H1 (cell line): ENCODE results near the gene TGM1. TPM values are rescaled to one million over a fixed set of nuclear protein-coding genes. Genes with fewer than 3 reads are reported as not detected.

Experiments
- CTCF ChIA-PET: fragments of 300-600 bp; sonication (Branson Sonifier 250); formaldehyde crosslinking; loops from one replicate; lab custom pipeline; 2021; ENCODE audit not compliant: partially characterized antibody; lab: Charles Lee
- POLR2A ChIA-PET: fragments of 300-600 bp; sonication (Branson Sonifier 250); formaldehyde crosslinking; loops from one replicate; lab custom pipeline; 2021; ENCODE audit warnings: inconsistent platforms; ENCODE audit not compliant: partially characterized antibody; lab: Charles Lee
- DNase-seq, 2 experiments: peaks; one replicate each; pipeline versions ENCODE4 v3.0.0 to v3.0.0-alpha.2; 2010 to 2022; ENCODE audit warnings: low spot score in 2 of 2, low read depth in 1 of 2, mixed read lengths in 1 of 2
- FAIRE-seq: peaks from 2 replicates; lab custom pipeline; 2011; peaks lifted over from hg19 to GRCh38; lab: Jason Lieb, UNC
- H2AFZ ChIP-seq: 2 replicates; pipeline ENCODE4 v1.8.1; 2012; ENCODE audit warnings: low read length, inconsistent platforms
- H2AK5ac ChIP-seq: 2 replicates; pipeline ENCODE4 v1.6.1; 2013; ENCODE audit warnings: low read depth, low read length
- H2BK120ac ChIP-seq: replicated peaks from 2 replicates; pipeline ENCODE3; 2013; ENCODE audit warnings: low read depth, low read length, inconsistent platforms
- H2BK12ac ChIP-seq: 2 replicates; pipeline ENCODE4 v1.6.1; 2013; ENCODE audit warnings: low read depth, low read length
- H2BK15ac ChIP-seq: 2 replicates; pipeline ENCODE4 v1.6.1; 2013; ENCODE audit warnings: low read length
- H2BK20ac ChIP-seq: 2 replicates; pipeline ENCODE4 v1.6.1; 2013; ENCODE audit warnings: low read length
- H2BK5ac ChIP-seq: 2 replicates; pipeline ENCODE4 v1.6.1; 2013; ENCODE audit warnings: low read depth, low read length
- H3K14ac ChIP-seq: 2 replicates; pipeline ENCODE4 v1.6.1; 2013; ENCODE audit warnings: inconsistent platforms; ENCODE audit not compliant: insufficient read length
- H3K18ac ChIP-seq: 2 replicates; pipeline ENCODE4 v1.6.1; 2013; ENCODE audit warnings: low read length; ENCODE audit errors: extremely low read depth
- H3K23ac ChIP-seq: 2 replicates; pipeline ENCODE4 v1.6.1; 2013; ENCODE audit warnings: inconsistent platforms; ENCODE audit not compliant: insufficient read length
- H3K23me2 ChIP-seq: 2 replicates; pipeline ENCODE4 v1.6.1; 2013; ENCODE audit warnings: low read depth, low read length
- H3K27ac ChIP-seq: 2 replicates; pipeline ENCODE4 v1.6.1; 2011; ENCODE audit warnings: low read depth, low read length, inconsistent platforms
- H3K27me3 ChIP-seq, 4 experiments: replicated peaks in 1 of 4; 1 replicate in 1 of 4; 2 replicates in 3 of 4; pipeline versions ENCODE4 v1.6.1 to v1.8.1; 2011 to 2013; ENCODE audit warnings: low read length in 3 of 4, mild to moderate bottlenecking in 3 of 4, inconsistent platforms in 2 of 4, mixed read lengths in 2 of 4, moderate library complexity in 1 of 4; ENCODE audit not compliant: control insufficient read depth in 3 of 4, insufficient read depth in 3 of 4; ENCODE audit errors: extremely low read depth in 1 of 4
- H3K36me3 ChIP-seq, 4 experiments: 2 replicates each; pipeline versions ENCODE4 v1.6.1 to v1.8.1; 2011 to 2013; ENCODE audit warnings: mild to moderate bottlenecking in 4 of 4, low read length in 3 of 4, moderate library complexity in 2 of 4, control low read depth in 1 of 4, inconsistent platforms in 1 of 4; ENCODE audit not compliant: insufficient read depth in 4 of 4, control insufficient read depth in 2 of 4
- H3K4ac ChIP-seq: replicated peaks from 2 replicates; pipeline ENCODE3; 2013; ENCODE audit warnings: low read length, low read depth, mixed read lengths, inconsistent platforms; ENCODE audit not compliant: insufficient read length
- H3K4me1 ChIP-seq, 4 experiments: replicated peaks in 1 of 4; 1 replicate in 1 of 4; 2 replicates in 3 of 4; pipeline versions ENCODE4 v1.6.1 to v1.8.1; 2011 to 2013; ENCODE audit warnings: low read length in 3 of 4, inconsistent platforms in 2 of 4, mixed read lengths in 1 of 4; ENCODE audit not compliant: insufficient read depth in 4 of 4, control insufficient read depth in 3 of 4
- H3K4me2 ChIP-seq, 2 experiments: 2 replicates each; pipeline versions ENCODE4 v1.6.1 to v1.8.1; 2011 to 2013; ENCODE audit warnings: low read depth in 2 of 2, low read length in 2 of 2, control low read depth in 1 of 2, inconsistent platforms in 1 of 2, mild to moderate bottlenecking in 1 of 2; ENCODE audit not compliant: insufficient read depth in 1 of 2
- H3K4me3 ChIP-seq, 4 experiments: fragments of 200-600, 300-600 bp in 1 of 4; sonication (generic), shearing (Covaris generic), sonication (Bioruptor Twin) in 1 of 4; 2 replicates each; pipeline versions ENCODE4 v1.5.1 to v1.8.1; 2011 to 2016; ENCODE audit warnings: low read length in 4 of 4, low read depth in 3 of 4, control low read depth in 2 of 4, inconsistent platforms in 2 of 4, mild to moderate bottlenecking in 2 of 4, mixed read lengths in 1 of 4, moderate library complexity in 1 of 4; ENCODE audit not compliant: insufficient read depth in 2 of 4; ENCODE audit errors: extremely low read depth in 1 of 4
- H3K56ac ChIP-seq: replicated peaks from 2 replicates; pipeline ENCODE3; 2013; ENCODE audit warnings: low read depth, mild to moderate bottlenecking, mixed read lengths, low read length, inconsistent platforms; ENCODE audit not compliant: insufficient read length
- H3K79me1 ChIP-seq: 2 replicates; pipeline ENCODE4 v1.6.1; 2013; ENCODE audit warnings: low read depth, low read length, control low read depth
- H3K79me2 ChIP-seq, 2 experiments: 2 replicates each; pipeline versions ENCODE4 v1.6.1 to v1.8.1; 2012 to 2013; ENCODE audit warnings: low read length in 2 of 2, mild to moderate bottlenecking in 2 of 2, inconsistent platforms in 1 of 2; ENCODE audit not compliant: insufficient read depth in 2 of 2, control insufficient read depth in 1 of 2
- H3K9ac ChIP-seq, 4 experiments: replicated peaks in 1 of 4; 1 replicate in 1 of 4; 2 replicates in 3 of 4; pipeline versions ENCODE4 v1.6.1 to v1.8.1; 2011 to 2013; ENCODE audit warnings: low read depth in 3 of 4, low read length in 3 of 4, control low read depth in 2 of 4, mild to moderate bottlenecking in 2 of 4, moderate library complexity in 2 of 4, inconsistent platforms in 1 of 4; ENCODE audit errors: extremely low read depth in 1 of 4
- H3K9me3 ChIP-seq, 2 experiments: 2 replicates each; pipeline versions ENCODE4 v1.6.1 to v1.8.1; 2012 to 2013; ENCODE audit warnings: mild to moderate bottlenecking in 2 of 2, moderate library complexity in 2 of 2, control low read depth in 1 of 2, inconsistent platforms in 1 of 2, low read depth in 1 of 2, low read length in 1 of 2, mixed read lengths in 1 of 2; ENCODE audit not compliant: insufficient read depth in 2 of 2
- H4K20me1 ChIP-seq, 2 experiments: replicated peaks in 1 of 2; 2 replicates each; pipeline versions ENCODE3 to v1.8.1; 2011 to 2013; ENCODE audit warnings: inconsistent platforms in 2 of 2, low read length in 2 of 2, mild to moderate bottlenecking in 1 of 2; ENCODE audit not compliant: insufficient read depth in 2 of 2, control insufficient read depth in 1 of 2
- H4K5ac ChIP-seq: 2 replicates; pipeline ENCODE4 v1.6.1; 2013; ENCODE audit warnings: low read length, low read depth, mixed read lengths, inconsistent platforms; ENCODE audit not compliant: insufficient read length
- H4K8ac ChIP-seq: 2 replicates; pipeline ENCODE4 v1.8.0; 2013; ENCODE audit warnings: mild to moderate bottlenecking, moderate library complexity, low read length, inconsistent platforms; ENCODE audit not compliant: insufficient read depth; ENCODE audit errors: extremely low read depth
- H4K91ac ChIP-seq: replicated peaks from 2 replicates; pipeline ENCODE3; 2013; ENCODE audit warnings: low read length, mixed read lengths, inconsistent platforms; ENCODE audit not compliant: insufficient read length
- CHD1 ChIP-seq: IDR thresholded peaks from 2 replicates; pipeline ENCODE4 v1.6.1; 2012; ENCODE audit warnings: low read depth, low read length, improper control_type of control experiment
- MAFK ChIP-seq: IDR thresholded peaks from 2 replicates; pipeline ENCODE4 v1.6.1; 2012; ENCODE audit warnings: low read depth, mild to moderate bottlenecking, improper control_type of control experiment, low read length
- RXRA ChIP-seq: IDR thresholded peaks from 2 replicates; pipeline ENCODE4 v1.6.1; 2011; ENCODE audit warnings: low read depth, mild to moderate bottlenecking, low read length, moderate library complexity; ENCODE audit not compliant: insufficient read depth
- SAP30 ChIP-seq: fragments of 300-600 bp; sonication (generic); IDR thresholded peaks from 2 replicates; pipeline ENCODE4 v1.7.1; 2012; ENCODE audit warnings: low read length, moderate library complexity, mild to moderate bottlenecking, inconsistent platforms; ENCODE audit not compliant: insufficient read depth, insufficient replicate concordance
- WGBS, 2 experiments: shearing (Covaris generic) in 1 of 2; methylation state at CpG; one replicate each; pipeline versions ENCODE4 v1.1.6 to v1.1.7; 2013 to 2015; ENCODE audit warnings: low lambda C conversion rate in 2 of 2, mixed read lengths in 2 of 2, inconsistent platforms in 1 of 2, low coverage in 1 of 2, missing lambda C conversion rate in 1 of 2; ENCODE audit not compliant: insufficient replicate concordance in 2 of 2, insufficient coverage in 1 of 2, insufficient read length in 1 of 2; ENCODE audit errors: extremely low coverage in 1 of 2, missing lambda C conversion rate in 1 of 2; 5-methylcytosine and 5-hydroxymethylcytosine counted together
- polyA plus RNA-seq, 7 experiments: library from polyadenylated mRNA; depleted of rRNA in 3 of 7; stranded (reverse) in 5 of 7; unstranded in 2 of 7; fragments of >200 nt in 5 of 7; fragments of 200-250 nt in 2 of 7; gene quantifications; 1 replicate in 5 of 7; 2 replicates in 1 of 7; 4 replicates in 1 of 7; pipeline versions ENCODE4 v1.2.1 to v1.2.3, GENCODE V29; 2011 to 2013; ENCODE audit warnings: missing spikeins in 2 of 7, mixed read lengths in 2 of 7
- total RNA-seq: library from RNA; stranded (reverse); fragmentation: NEBNext Ultra II Directional; extraction: Animal tissue kit (Norgen Biotek cat#: 25700); gene quantifications from 2 replicates; pipeline ENCODE4 v1.2.1, GENCODE V29; 2021

Gene TGM1
- total and polyA plus RNA-seq, 2 of the 8 experiments (the other 6 are each of a cell fraction or from before 2014, with no cell fraction given) = 1.8 to 2.2 TPM

DNA sequence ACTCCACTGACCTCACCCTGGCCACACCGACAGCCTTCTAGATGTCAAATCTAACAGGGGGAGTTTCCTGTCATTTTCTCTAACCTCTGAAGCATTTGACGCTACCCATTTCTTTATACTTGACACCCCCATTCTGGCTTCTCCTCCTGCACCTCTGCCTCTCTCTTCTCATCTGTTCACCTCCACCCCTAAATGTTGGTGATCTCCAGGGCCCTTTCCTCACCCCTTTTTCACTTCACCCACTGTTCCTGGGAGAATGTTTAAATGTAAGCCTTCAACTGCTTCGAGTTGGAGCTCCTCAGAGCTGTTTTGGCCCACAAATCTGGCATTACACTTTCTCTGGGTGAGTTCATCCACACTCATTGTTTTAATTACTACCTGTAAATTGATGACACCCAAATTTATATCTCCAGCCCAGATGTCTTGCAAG, 8.9 kb upstream of the TGM1 start:
- CTCF ChIA-PET = interaction anchor here (0.7 to 8.6 kb wide), 14 partner anchors 10 to 214 kb away, joined by 3 to 94 read pairs (median 18); partner anchors contain the start of genes CIDEB, DHRS1, GMPR2 and LTB4R2
- Histone ChIP-seq H4K8ac (peak overlapping the region; percentile 51; the same call in 1 of the 2 replicates), H4K5ac (no peak overlapping the region), H3K56ac (peak overlapping the region; percentile 11), H4K20me1 (peaks cover 0 to 2% of the 10 kb centered on the region in 2 experiments), H2BK15ac (no peak overlapping the region), H3K9ac (no peak overlapping the region), H2BK20ac (no peak overlapping the region), H3K79me2 (no peaks in the 10 kb centered on the region), H3K9me3 (no peaks in the 10 kb centered on the region), H3K36me3 (no peaks in the 10 kb centered on the region; a peak in 2 of 8 replicates), H3K4me2 (peak overlapping the region; percentile 55 to 97), H2BK5ac (no peak overlapping the region; the same call in 1 of the 2 replicates), H2BK120ac (no peak overlapping the region), H3K14ac (no peak overlapping the region), H3K79me1 (no peaks in the 10 kb centered on the region), H3K4me1 (peaks cover 0 to 4% (median 2%) of the 10 kb centered on the region in 4 experiments; a peak in 4 of 7 replicates), H2AK5ac (no peak overlapping the region), H3K23me2 (peaks cover 5% of the 10 kb centered on the region), H2BK12ac (no peak overlapping the region), H3K4me3 (peak overlapping the region; percentile 61 to 89 (median 82)), H4K91ac (peak overlapping the region; percentile 60), H3K4ac (no peak overlapping the region), H3K18ac (no peak overlapping the region), H3K23ac (no peak overlapping the region), H2AFZ (no peak overlapping the region), H3K27me3 (no peaks in the 10 kb centered on the region; a peak in 1 of 7 replicates), H3K27ac (no peak overlapping the region)
- TF ChIP-seq RXRA = no peak
- no peak for TF ChIP-seq MAFK
- TF ChIP-seq SAP30 = peak; percentile 84
- TF ChIP-seq CHD1 = no peak
- no peak for DNase-seq
- whole genome bisulfite sequencing, 2 experiments = 36% methylated on average over 3 of the region's 3 CpGs; no CpG with 5 or more reads in 1 of the 2 experiments
- FAIRE-seq = no peak
- POLR2A ChIA-PET = interaction anchor here (0.8 to 3.8 kb wide), 27 partner anchors 9 to 136 kb away, joined by 3 to 26 read pairs (median 7); partner anchors contain the start of genes CHMP4A, CIDEB, DHRS1 and EMC9
